ENCODE data around the gene UCHL3. TPM values are rescaled to one million over a fixed set of nuclear protein-coding genes. Genes with fewer than 3 reads are reported as not detected.

Gene UCHL3
- 39.5 and 59.2 TPM in 2 replicates for total RNA-seq

GRCh38 chr13:75549262-75550158, at the start of gene UCHL3:
Gene UCHL3, plus strand, starts transcription at chr13:75549791. Its CDS starts 30 bp downstream, at chr13:75549821.

GRCh38 chr13:75537401-75538365, 11.9 kb upstream of the UCHL3 start, which contains the start of gene COMMD6:
Gene COMMD6, minus strand, starts transcription at chr13:75537841. Its CDS starts 36 bp downstream, at chr13:75537805.

GRCh38 chr13:75635828-75636435, 86.3 kb downstream of the UCHL3 start, which contains the start of gene LMO7:
Gene LMO7, plus strand, starts transcription at chr13:75636330. Its CDS starts 328 bp downstream, at chr13:75636658.

Other genes with a start within 250 kb of the UCHL3 start
- 57.8 and 62.1 TPM in 2 replicates for gene TBC1D4, start 67.6 kb upstream of the UCHL3 start, total RNA-seq
- 25.4 and 28.1 TPM in 2 replicates for gene COMMD6, start 11.9 kb upstream of the UCHL3 start, total RNA-seq
- gene LMO7, start 86.5 kb downstream of the UCHL3 start, total RNA-seq, result 23.0 and 33.6 TPM in 2 replicates

All from vein endothelial cell (primary cell).